ENCODE results near the gene TRMT10A. TPM values are rescaled to one million over a fixed set of nuclear protein-coding genes. Genes with fewer than 3 reads are reported as not detected.

Gene TRMT10A
- total and polyA plus RNA-seq, 2 donors (not counting 3 experiments of a cell fraction or from before 2014, with no cell fraction given) = 1.7 to 8.4 TPM

- Histone ChIP-seq H4K20me1 (replicated peaks; ENCODE audit: control insufficient read depth, extremely low read depth, insufficient read depth, low read length) (no peaks in the 10 kb centered on the region), H3K4me3 (replicated peaks in 1 of 3; ENCODE audit: insufficient read depth in 1 of 3, low read depth in 1 of 3, low read length in 3 of 3) (no peak overlapping the region), H3K27ac (ENCODE audit: insufficient read depth, low read depth, low read length) (no peak overlapping the region), H3K27me3 (ENCODE audit: control insufficient read depth in 2 of 2, insufficient read depth in 2 of 2, low read length in 2 of 2) (peaks cover 0 to 3% of the 10 kb centered on the region in 2 experiments), H2AFZ (ENCODE audit: low read depth, low read length) (no peak overlapping the region), H3K4me1 (ENCODE audit: control insufficient read depth, extremely low read depth, insufficient read depth, low read length) (no peaks in the 10 kb centered on the region), H3K79me2 (ENCODE audit: control insufficient read depth, insufficient read depth, low read length) (no peaks in the 10 kb centered on the region), H3K36me3 (ENCODE audit: control insufficient read depth in 2 of 2, extremely low read depth in 1 of 2, insufficient read depth in 2 of 2, low read length in 2 of 2) (no peaks in the 10 kb centered on the region), H3K9me3 (replicated peaks; ENCODE audit: control insufficient read depth, insufficient read depth, low read length) (no peaks in the 10 kb centered on the region), H3K9ac (replicated peaks; ENCODE audit: extremely low read depth, insufficient read depth, low read length) (no peak overlapping the region), H3K4me2 (ENCODE audit: insufficient read depth, low read length) (no peak overlapping the region), H3K9me1 (replicated peaks; ENCODE audit: control insufficient read depth, extremely low read depth, insufficient read depth, low read length) (no peaks in the 10 kb centered on the region)
- no TSS peak for BruUV-seq (replicated peaks)
- no peak for DNase-seq (ENCODE audit: low read depth, low spot score)
- dilution Hi-C loops (cut with MboI; ENCODE audit: extremely low pct_ligation_motif_present, low sequenced_read_pairs) = no loop called here
- ChIA-PET POLR2A (no interaction called here), CTCF (no interaction called here)
- no peak for FAIRE-seq
- intact Hi-C loops (cut with micrococcal nuclease) = no loop called here
- TF ChIP-seq, protein P1, sequence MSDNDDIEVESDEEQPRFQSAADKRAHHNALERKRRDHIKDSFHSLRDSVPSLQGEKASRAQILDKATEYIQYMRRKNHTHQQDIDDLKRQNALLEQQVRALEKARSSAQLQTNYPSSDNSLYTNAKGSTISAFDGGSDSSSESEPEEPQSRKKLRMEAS (IDR thresholded peaks at IDR 0.05; ENCODE audit: insufficient read depth, insufficient read length) = no peak
- no peak for TF ChIP-seq GATA2 (IDR thresholded peaks at IDR 0.05; ENCODE audit: insufficient read depth, insufficient read length, low read depth, low read length)
- TF ChIP-seq MYC (IDR thresholded peaks at IDR 0.05; ENCODE audit: low read depth, low read length) = no peak
- no peak for TF ChIP-seq POLR2AphosphoS5 (IDR thresholded peaks at IDR 0.05; ENCODE audit: insufficient read depth, low read depth, low read length)
- TF ChIP-seq EZH2 (IDR thresholded peaks at IDR 0.05; ENCODE audit: borderline replicate concordance, low read depth, low read length, severe bottlenecking) = no peak
- no peak for TF ChIP-seq JUN (IDR thresholded peaks at IDR 0.05; ENCODE audit: borderline replicate concordance, insufficient read depth, insufficient read length, low read depth)
- no peak for TF ChIP-seq CTCF (IDR thresholded peaks at IDR 0.05; ENCODE audit: extremely low read depth in 1 of 2, insufficient read depth in 1 of 2, low read depth in 1 of 2, low read length in 2 of 2)
- TF ChIP-seq FOS (IDR thresholded peaks at IDR 0.05; ENCODE audit: borderline replicate concordance, insufficient read depth, low read length) = no peak
- TF ChIP-seq POLR2A (IDR thresholded peaks at IDR 0.05; ENCODE audit: low read depth, low read length) = no peak
Measured at GRCh38 chr4:99540277-99540939, 23.4 kb downstream of the TRMT10A start.
